GM12878 (cell line): Measurements from ENCODE around the gene IRF2BPL. TPM values are rescaled to one million over a fixed set of nuclear protein-coding genes. Genes with fewer than 3 reads are reported as not detected.

Experiments
- ATAC-seq: fragments of 200-7000 bp; cut with Tn5 transposase; 3 replicates; pipeline ENCODE4 v1.9.1; 2020; ENCODE audit warnings: mild to moderate bottlenecking, moderate library complexity
- BruUV-seq: library from RNA; stranded (reverse); fragments of 400-500 nt; replicated peaks from 2 replicates; lab custom pipeline; 2021; lab: Mats Ljungman, UMichigan
- CTCF ChIA-PET: fragments of 300-600 bp; sonication (Branson Sonifier 250); formaldehyde crosslinking; extraction: SDS; loops from one replicate; lab custom pipeline; 2021; ENCODE audit warnings: inconsistent platforms; lab: Yijun Ruan, JAX
- POLR2A ChIA-PET: fragments of 350-600 bp; formaldehyde crosslinking; extraction: SDS; loops from one replicate; lab custom pipeline; 2021; ENCODE audit warnings: inconsistent platforms; lab: Charles Lee
- RAD21 ChIA-PET: fragments of 300-600 bp; sonication (Branson Sonifier 250); formaldehyde crosslinking; loops from one replicate; lab custom pipeline; 2023; ENCODE audit warnings: antibody characterized with exemption; ENCODE audit not compliant: unreplicated experiment; lab: Charles Lee
- SMC1A ChIA-PET: fragments of 300-600 bp; sonication (Branson Sonifier 250); formaldehyde crosslinking; loops from one replicate; lab custom pipeline; 2023; ENCODE audit not compliant: unreplicated experiment, uncharacterized antibody; lab: Charles Lee
- DNase-seq: peaks from one replicate; pipeline ENCODE4 v3.0.0-alpha.2; 2011; ENCODE audit warnings: low read depth, low spot score
- FAIRE-seq: peaks from 3 replicates; lab custom pipeline; 2011; peaks lifted over from hg19 to GRCh38; lab: Jason Lieb, UNC
- H2AFZ ChIP-seq: 2 replicates; pipeline ENCODE4 v1.6.0; 2011; ENCODE audit warnings: low read depth, low read length, control low read depth; ENCODE audit not compliant: control insufficient read depth
- H3K27ac ChIP-seq: 2 replicates; pipeline ENCODE4 v1.5.1; 2011; ENCODE audit warnings: control low read depth; ENCODE audit not compliant: control insufficient read depth, insufficient read depth
- H3K27me3 ChIP-seq, 2 experiments: replicated peaks in 1 of 2; 2 replicates each; pipeline versions ENCODE4 v1.6.0 to v1.6.1; 2011; ENCODE audit warnings: low read length in 1 of 2; ENCODE audit not compliant: control insufficient read depth in 2 of 2, insufficient read depth in 2 of 2
- H3K36me3 ChIP-seq, 2 experiments: 2 replicates each; pipeline ENCODE4 v1.5.1; 2011; ENCODE audit warnings: low read length in 1 of 2; ENCODE audit not compliant: control insufficient read depth in 2 of 2, insufficient read depth in 2 of 2
- H3K4me1 ChIP-seq: 2 replicates; pipeline ENCODE4 v1.6.1; 2011; ENCODE audit warnings: mild to moderate bottlenecking, low read length, moderate library complexity, mixed read lengths; ENCODE audit not compliant: control insufficient read depth, insufficient read depth
- H3K4me2 ChIP-seq: 2 replicates; pipeline ENCODE4 v1.6.0; 2011; ENCODE audit warnings: control low read depth; ENCODE audit not compliant: control insufficient read depth, insufficient read depth
- H3K4me3 ChIP-seq: fragments of 200-600 bp; sonication (generic); 2 replicates; pipeline ENCODE4 v1.5.1; 2016
- H3K79me2 ChIP-seq: 2 replicates; pipeline ENCODE4 v1.6.0; 2011; ENCODE audit warnings: low read length; ENCODE audit not compliant: control insufficient read depth, insufficient read depth
- H3K9ac ChIP-seq: 2 replicates; pipeline ENCODE4 v1.8.0; 2011; ENCODE audit warnings: low read length, control low read depth, mixed read lengths; ENCODE audit not compliant: control insufficient read depth, insufficient read depth
- H3K9me3 ChIP-seq: replicated peaks from 3 replicates; pipeline ENCODE4 v1.5.1; 2011; ENCODE audit warnings: mild to moderate bottlenecking, low read length; ENCODE audit not compliant: control insufficient read depth, insufficient read depth
- H4K20me1 ChIP-seq: 2 replicates; pipeline ENCODE4 v1.6.0; 2011; ENCODE audit not compliant: control insufficient read depth, insufficient read depth
- CTCF ChIP-seq, 3 experiments: IDR thresholded peaks in 2 of 3; conservative IDR thresholded peaks in 1 of 3; 2 replicates each; pipeline ENCODE4 v1.5.1; 2011; ENCODE audit warnings: low read depth in 3 of 3, low read length in 3 of 3, mild to moderate bottlenecking in 3 of 3, control low read depth in 2 of 3, moderate library complexity in 2 of 3, inconsistent platforms in 1 of 3, mixed read lengths in 1 of 3; ENCODE audit not compliant: control insufficient read depth in 2 of 3, insufficient read depth in 1 of 3; ENCODE audit errors: extremely low read depth in 1 of 3
- E4F1 ChIP-seq: fragments of 450-650 bp; IDR thresholded peaks from 2 replicates; pipeline ENCODE4 v1.6.1; 2018; ENCODE audit warnings: borderline replicate concordance, mild to moderate bottlenecking; ENCODE audit not compliant: partially characterized antibody
- EED ChIP-seq: sonication (generic); IDR thresholded peaks from 2 replicates; pipeline ENCODE4 v1.6.1; 2016; ENCODE audit warnings: antibody characterized with exemption, low read depth
- SIN3A ChIP-seq: IDR thresholded peaks from 2 replicates; pipeline ENCODE4 v1.6.1; 2012; ENCODE audit warnings: low read depth, low read length, improper control_type of control experiment
- WGBS: methylation state at CpG from one replicate; pipeline ENCODE4 v1.1.6; 2016; ENCODE audit warnings: low lambda C conversion rate; ENCODE audit not compliant: insufficient replicate concordance, insufficient coverage; ENCODE audit errors: missing lambda C conversion rate; 5-methylcytosine and 5-hydroxymethylcytosine counted together
- in situ Hi-C: fragments of 300-500 bp; cut with MboI; formaldehyde crosslinking; loops from 9 replicates; pipeline ENCODE4 v1.14.3; 2018; ENCODE audit warnings: mixed read lengths
- intact Hi-C: fragments of 100-400 bp; cut with micrococcal nuclease; formaldehyde crosslinking; loops from one replicate; pipeline ENCODE4 v1.14.2; 2022; ENCODE audit not compliant: unreplicated experiment
- polyA plus RNA-seq, 11 experiments: library from polyadenylated mRNA; depleted of rRNA in 4 of 11; unstranded in 6 of 11; stranded (reverse) in 5 of 11; fragments of >200 nt; fragmentation: Nextera tagmentation in 4 of 11; fragmentation: Illumina TruSeq in 1 of 11; extraction: Ambion mirVana in 4 of 11; extraction: Trizol in 1 of 11; gene quantifications; 1 replicate in 1 of 11; 2 replicates in 10 of 11; pipeline versions ENCODE4 v1.2.1 to v1.2.3, GENCODE V29; 2011 to 2016; ENCODE audit warnings: inconsistent platforms in 2 of 11, missing spikeins in 2 of 11, low read depth in 1 of 11
- total RNA-seq, 4 experiments: library from RNA; depleted of rRNA in 3 of 4; stranded (reverse); fragments of >200 nt in 3 of 4; fragmentation: Illumina TruSeq in 1 of 4; extraction: Trizol in 1 of 4; gene quantifications; 2 replicates each; pipeline versions ENCODE4 v1.2.1 to v1.2.3, GENCODE V29; 2013 to 2021
- TF ChIP-seq, protein P1 (sequence below): IDR thresholded peaks from 2 replicates; pipeline ENCODE4 v1.6.1; 2012; ENCODE audit warnings: low read depth, low read length, improper control_type of control experiment
- TF ChIP-seq, protein P2 (sequence below): fragments of 450-650 bp; IDR thresholded peaks from 2 replicates; pipeline ENCODE4 v1.6.1; 2016; ENCODE audit warnings: mild to moderate bottlenecking, moderate library complexity, borderline replicate concordance

IRF2BPL gene
- total and polyA plus RNA-seq, 10 of the 15 experiments (the other 5 are each of a cell fraction or from before 2014, with no cell fraction given): 1.2 to 34.5 (median 3.1) TPM

DNA sequence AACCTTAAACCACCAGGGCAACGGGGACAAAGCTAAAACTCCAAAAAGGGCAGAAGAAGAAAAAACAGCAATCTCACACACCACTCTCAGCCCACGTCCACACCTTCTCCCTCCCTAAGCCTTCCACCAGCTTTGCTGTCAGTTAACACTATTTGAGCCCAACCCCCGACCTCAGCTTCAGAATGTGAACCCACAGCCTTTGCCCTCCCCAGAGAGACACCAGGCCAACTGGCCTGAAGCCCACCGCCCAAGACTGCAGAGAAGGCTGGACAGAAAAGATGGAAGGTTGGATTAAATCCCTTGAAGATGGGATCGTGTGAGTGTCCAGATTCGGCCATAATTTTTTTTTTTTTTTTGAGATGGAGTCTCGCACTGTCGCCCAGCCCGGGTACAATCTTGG is 22.4 kb downstream of the IRF2BPL start:
- TF ChIP-seq, protein P1, sequence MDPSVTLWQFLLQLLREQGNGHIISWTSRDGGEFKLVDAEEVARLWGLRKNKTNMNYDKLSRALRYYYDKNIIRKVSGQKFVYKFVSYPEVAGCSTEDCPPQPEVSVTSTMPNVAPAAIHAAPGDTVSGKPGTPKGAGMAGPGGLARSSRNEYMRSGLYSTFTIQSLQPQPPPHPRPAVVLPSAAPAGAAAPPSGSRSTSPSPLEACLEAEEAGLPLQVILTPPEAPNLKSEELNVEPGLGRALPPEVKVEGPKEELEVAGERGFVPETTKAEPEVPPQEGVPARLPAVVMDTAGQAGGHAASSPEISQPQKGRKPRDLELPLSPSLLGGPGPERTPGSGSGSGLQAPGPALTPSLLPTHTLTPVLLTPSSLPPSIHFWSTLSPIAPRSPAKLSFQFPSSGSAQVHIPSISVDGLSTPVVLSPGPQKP: no peak
- TF ChIP-seq CTCF (IDR thresholded peaks at IDR 0.05 in 2 of 3, conservative IDR thresholded peaks at IDR 0.05 in 1 of 3; ENCODE audit: control insufficient read depth in 2 of 3, extremely low read depth in 1 of 3, insufficient read depth in 1 of 3, low read depth in 3 of 3, low read length in 3 of 3) (no peak), SIN3A (no peak), EED (no peak), E4F1 (no peak)
- TF ChIP-seq, protein P2, sequence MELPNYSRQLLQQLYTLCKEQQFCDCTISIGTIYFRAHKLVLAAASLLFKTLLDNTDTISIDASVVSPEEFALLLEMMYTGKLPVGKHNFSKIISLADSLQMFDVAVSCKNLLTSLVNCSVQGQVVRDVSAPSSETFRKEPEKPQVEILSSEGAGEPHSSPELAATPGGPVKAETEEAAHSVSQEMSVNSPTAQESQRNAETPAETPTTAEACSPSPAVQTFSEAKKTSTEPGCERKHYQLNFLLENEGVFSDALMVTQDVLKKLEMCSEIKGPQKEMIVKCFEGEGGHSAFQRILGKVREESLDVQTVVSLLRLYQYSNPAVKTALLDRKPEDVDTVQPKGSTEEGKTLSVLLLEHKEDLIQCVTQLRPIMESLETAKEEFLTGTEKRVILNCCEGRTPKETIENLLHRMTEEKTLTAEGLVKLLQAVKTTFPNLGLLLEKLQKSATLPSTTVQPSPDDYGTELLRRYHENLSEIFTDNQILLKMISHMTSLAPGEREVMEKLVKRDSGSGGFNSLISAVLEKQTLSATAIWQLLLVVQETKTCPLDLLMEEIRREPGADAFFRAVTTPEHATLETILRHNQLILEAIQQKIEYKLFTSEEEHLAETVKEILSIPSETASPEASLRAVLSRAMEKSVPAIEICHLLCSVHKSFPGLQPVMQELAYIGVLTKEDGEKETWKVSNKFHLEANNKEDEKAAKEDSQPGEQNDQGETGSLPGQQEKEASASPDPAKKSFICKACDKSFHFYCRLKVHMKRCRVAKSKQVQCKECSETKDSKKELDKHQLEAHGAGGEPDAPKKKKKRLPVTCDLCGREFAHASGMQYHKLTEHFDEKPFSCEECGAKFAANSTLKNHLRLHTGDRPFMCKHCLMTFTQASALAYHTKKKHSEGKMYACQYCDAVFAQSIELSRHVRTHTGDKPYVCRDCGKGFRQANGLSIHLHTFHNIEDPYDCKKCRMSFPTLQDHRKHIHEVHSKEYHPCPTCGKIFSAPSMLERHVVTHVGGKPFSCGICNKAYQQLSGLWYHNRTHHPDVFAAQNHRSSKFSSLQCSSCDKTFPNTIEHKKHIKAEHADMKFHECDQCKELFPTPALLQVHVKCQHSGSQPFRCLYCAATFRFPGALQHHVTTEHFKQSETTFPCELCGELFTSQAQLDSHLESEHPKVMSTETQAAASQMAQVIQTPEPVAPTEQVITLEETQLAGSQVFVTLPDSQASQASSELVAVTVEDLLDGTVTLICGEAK: no peak
- Histone ChIP-seq H3K27me3 (no peaks in the 10 kb centered on the region), H4K20me1 (no peaks in the 10 kb centered on the region), H2AFZ (no peak overlapping the region), H3K9me3 (no peaks in the 10 kb centered on the region), H3K9ac (no peak overlapping the region), H3K4me2 (no peak overlapping the region), H3K36me3 (no peaks in the 10 kb centered on the region), H3K79me2 (no peaks in the 10 kb centered on the region), H3K4me1 (peaks cover 2% of the 10 kb centered on the region), H3K27ac (no peak overlapping the region), H3K4me3 (no peak overlapping the region)
- intact Hi-C loops: no loop called here
- ChIA-PET CTCF (interaction anchor here (0.6 to 1.6 kb wide), 7 partner anchors 15 to 282 kb away, joined by 3 to 4 read pairs (median 3); no protein-coding TSS in a partner anchor), SMC1A (interaction anchor here (0.6 to 1.7 kb wide), 3 partner anchors 9 to 47 kb away, joined by 3 to 8 read pairs (median 3); no protein-coding TSS in a partner anchor), POLR2A (interaction anchor here (1.1 to 1.4 kb wide), 2 partner anchors 10 to 23 kb away, joined by 3 read pairs; no protein-coding TSS in a partner anchor), RAD21 (interaction anchor here (0.5 kb wide), 1 partner anchor 42 kb away, joined by 4 read pairs; no protein-coding TSS in a partner anchor)
- no TSS peak for BruUV-seq
- in situ Hi-C loops: no loop called here
- no peak for DNase-seq
- no peak for FAIRE-seq
- WGBS: 67% methylated on average over 9 of the region's 9 CpGs
- no peak for ATAC-seq
